ENCODE measurements around the gene POU3F3. TPM values are rescaled to one million over a fixed set of nuclear protein-coding genes. Genes with fewer than 3 reads are reported as not detected.
A peak's percentile ranks its signal among the peaks of the same experiment; 100 is the strongest.

The POU3F3 gene
- total RNA-seq, 1 donor from 2014 or later, result not detected

DNA sequence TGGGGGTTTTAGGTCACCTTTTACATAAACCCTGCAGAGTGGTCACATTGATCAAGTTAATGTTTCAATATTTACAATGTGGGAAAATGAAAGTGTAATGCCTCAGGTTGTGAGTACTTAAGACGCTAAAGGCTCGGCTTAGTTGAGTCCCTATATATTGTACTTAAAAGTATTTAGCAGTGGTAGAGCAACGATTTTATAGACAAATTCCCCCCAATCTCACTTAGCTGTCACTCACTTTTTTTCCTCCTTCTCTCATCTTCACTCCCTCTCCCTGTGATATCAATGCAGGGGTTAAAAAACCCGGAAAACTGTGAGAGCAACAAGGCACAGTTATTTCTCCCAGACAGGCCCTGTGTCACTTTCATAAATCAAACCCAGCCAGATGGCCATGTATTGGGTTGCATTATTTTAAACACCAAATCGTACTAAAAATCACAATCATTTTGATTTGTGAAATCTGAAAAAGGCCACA, 5.4 kb downstream of the POU3F3 start:
- TF ChIP-seq, protein P1, sequence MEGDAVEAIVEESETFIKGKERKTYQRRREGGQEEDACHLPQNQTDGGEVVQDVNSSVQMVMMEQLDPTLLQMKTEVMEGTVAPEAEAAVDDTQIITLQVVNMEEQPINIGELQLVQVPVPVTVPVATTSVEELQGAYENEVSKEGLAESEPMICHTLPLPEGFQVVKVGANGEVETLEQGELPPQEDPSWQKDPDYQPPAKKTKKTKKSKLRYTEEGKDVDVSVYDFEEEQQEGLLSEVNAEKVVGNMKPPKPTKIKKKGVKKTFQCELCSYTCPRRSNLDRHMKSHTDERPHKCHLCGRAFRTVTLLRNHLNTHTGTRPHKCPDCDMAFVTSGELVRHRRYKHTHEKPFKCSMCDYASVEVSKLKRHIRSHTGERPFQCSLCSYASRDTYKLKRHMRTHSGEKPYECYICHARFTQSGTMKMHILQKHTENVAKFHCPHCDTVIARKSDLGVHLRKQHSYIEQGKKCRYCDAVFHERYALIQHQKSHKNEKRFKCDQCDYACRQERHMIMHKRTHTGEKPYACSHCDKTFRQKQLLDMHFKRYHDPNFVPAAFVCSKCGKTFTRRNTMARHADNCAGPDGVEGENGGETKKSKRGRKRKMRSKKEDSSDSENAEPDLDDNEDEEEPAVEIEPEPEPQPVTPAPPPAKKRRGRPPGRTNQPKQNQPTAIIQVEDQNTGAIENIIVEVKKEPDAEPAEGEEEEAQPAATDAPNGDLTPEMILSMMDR (IDR thresholded peaks at IDR 0.05; ENCODE audit: unreplicated experiment), result no peak
- H3K27me3 Mint-ChIP-seq, result peaks cover 80% of the 10 kb centered on the region
- H3K27ac Mint-ChIP-seq, result no peak overlapping the region
- no peaks in the 10 kb centered on the region for H3K9me3 Mint-ChIP-seq (ENCODE audit: low read depth)
- no peak for DNase-seq (ENCODE audit: low spot score, unreplicated experiment)
- H3K4me3 Mint-ChIP-seq (ENCODE audit: low read depth), result no peak overlapping the region
- peaks cover 10% of the 10 kb centered on the region for H3K4me1 Mint-ChIP-seq (ENCODE audit: low read depth)
- no peaks in the 10 kb centered on the region for H3K36me3 Mint-ChIP-seq (ENCODE audit: insufficient read depth)

DNA sequence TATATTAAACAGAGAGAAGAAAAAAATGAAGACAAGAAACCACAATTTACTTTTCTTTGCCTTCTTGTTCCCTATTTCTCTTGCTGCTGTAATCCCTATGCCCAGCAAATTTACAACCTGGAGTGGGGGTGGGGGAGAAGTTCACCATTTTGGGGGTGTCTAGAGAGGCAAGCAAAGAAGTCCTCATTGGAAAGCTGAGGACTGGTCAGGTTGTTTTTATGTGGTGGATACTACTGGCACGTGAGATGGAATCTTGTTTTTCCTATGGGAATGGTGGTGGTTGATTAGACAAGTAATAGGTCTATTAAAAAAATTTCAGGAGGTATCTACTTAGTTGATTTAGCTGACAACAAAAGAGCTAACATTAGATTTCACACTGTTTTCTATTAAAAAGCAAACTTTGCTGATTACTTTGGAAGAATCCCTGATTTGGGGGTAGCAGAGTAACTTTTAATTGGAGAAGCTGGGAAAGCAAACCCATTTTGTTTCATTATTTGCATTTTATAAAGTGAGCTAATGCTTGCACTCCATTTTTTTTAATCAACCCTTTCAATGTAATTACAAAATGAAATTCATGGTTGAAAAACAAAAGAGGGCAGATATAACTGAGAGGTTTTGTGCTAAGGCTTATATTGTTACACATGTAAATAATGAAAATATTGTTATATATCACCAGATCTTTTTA, 6.0 kb downstream of the POU3F3 start:
- Mint-ChIP-seq H3K36me3 (ENCODE audit: insufficient read depth) (no peaks in the 10 kb centered on the region), H3K27me3 (peaks cover 80% of the 10 kb centered on the region), H3K27ac (no peak overlapping the region), H3K4me1 (ENCODE audit: low read depth) (peaks cover 7% of the 10 kb centered on the region), H3K4me3 (ENCODE audit: low read depth) (no peak overlapping the region), H3K9me3 (ENCODE audit: low read depth) (no peaks in the 10 kb centered on the region)
- TF ChIP-seq, protein P1 (IDR thresholded peaks at IDR 0.05; ENCODE audit: unreplicated experiment), result no peak
- no peak for DNase-seq (ENCODE audit: low spot score, unreplicated experiment)

DNA sequence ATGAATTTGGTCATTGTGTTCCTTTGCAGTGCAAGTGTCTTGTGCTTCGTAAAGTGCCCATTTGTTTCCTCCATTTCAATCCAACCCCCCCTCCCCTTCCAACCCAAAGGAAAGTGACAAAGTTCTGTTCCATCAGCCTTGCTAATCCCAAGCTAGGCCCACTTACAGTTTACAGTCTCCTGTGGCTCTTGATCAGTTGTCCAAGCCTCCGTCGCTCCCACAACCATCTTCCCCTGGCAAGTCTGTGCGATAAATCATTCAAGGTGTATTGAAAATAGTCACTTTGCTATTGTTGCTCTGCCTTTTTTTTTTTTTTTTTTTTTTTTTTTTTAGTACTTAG, 6.5 kb downstream of the POU3F3 start:
- no peak overlapping the region for H3K4me3 Mint-ChIP-seq (ENCODE audit: low read depth)
- H3K4me1 Mint-ChIP-seq (ENCODE audit: low read depth), result peaks cover 7% of the 10 kb centered on the region
- TF ChIP-seq, protein P1 (IDR thresholded peaks at IDR 0.05; ENCODE audit: unreplicated experiment), result no peak
- peaks cover 86% of the 10 kb centered on the region for H3K27me3 Mint-ChIP-seq
- no peak for DNase-seq (ENCODE audit: low spot score, unreplicated experiment)
- H3K27ac Mint-ChIP-seq, result no peak overlapping the region
- no peaks in the 10 kb centered on the region for H3K36me3 Mint-ChIP-seq (ENCODE audit: insufficient read depth)
- no peaks in the 10 kb centered on the region for H3K9me3 Mint-ChIP-seq (ENCODE audit: low read depth)

DNA sequence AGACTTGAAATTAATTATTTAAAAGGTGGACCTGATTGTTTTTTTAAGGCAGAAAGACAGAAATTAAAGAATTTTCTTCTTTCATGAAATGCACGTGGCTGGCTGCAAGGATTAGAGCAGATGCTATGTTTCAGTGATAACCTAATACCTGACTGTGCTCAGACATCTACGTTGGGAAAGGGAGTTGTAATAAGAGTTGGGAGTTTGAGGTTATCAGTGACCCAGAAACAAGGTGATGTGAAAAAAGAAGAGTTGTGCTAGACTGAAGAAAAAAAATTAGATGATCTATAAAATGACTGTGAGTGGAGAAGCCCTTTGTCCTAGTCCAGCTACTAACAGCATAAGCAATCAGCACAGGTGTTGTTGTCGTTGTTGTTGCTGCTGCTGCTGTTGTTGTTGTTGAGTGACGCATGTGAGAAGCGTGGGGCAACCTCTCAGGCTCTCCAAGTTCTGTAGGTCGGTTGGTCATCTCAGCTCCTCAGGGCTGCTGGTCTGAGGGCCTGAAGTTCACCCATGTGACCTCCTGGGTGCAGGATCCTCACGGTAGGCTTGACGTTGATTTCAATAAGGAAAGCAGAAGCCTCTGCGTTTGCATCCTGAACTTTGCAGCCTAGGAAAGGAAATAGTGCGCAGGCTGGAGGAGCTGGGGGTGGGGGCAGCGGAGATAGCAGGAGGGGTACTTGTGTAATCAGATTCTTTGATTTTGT, 7.6 kb downstream of the POU3F3 start:
- Mint-ChIP-seq H3K4me1 (ENCODE audit: low read depth) (peaks cover 6% of the 10 kb centered on the region), H3K27ac (no peak overlapping the region), H3K27me3 (peaks cover 94% of the 10 kb centered on the region), H3K4me3 (ENCODE audit: low read depth) (peak overlapping the region; percentile 72), H3K9me3 (ENCODE audit: low read depth) (no peaks in the 10 kb centered on the region), H3K36me3 (ENCODE audit: insufficient read depth) (no peaks in the 10 kb centered on the region)
- DNase-seq (ENCODE audit: low spot score, unreplicated experiment), result no peak
- TF ChIP-seq, protein P1 (IDR thresholded peaks at IDR 0.05; ENCODE audit: unreplicated experiment), result no peak

DNA sequence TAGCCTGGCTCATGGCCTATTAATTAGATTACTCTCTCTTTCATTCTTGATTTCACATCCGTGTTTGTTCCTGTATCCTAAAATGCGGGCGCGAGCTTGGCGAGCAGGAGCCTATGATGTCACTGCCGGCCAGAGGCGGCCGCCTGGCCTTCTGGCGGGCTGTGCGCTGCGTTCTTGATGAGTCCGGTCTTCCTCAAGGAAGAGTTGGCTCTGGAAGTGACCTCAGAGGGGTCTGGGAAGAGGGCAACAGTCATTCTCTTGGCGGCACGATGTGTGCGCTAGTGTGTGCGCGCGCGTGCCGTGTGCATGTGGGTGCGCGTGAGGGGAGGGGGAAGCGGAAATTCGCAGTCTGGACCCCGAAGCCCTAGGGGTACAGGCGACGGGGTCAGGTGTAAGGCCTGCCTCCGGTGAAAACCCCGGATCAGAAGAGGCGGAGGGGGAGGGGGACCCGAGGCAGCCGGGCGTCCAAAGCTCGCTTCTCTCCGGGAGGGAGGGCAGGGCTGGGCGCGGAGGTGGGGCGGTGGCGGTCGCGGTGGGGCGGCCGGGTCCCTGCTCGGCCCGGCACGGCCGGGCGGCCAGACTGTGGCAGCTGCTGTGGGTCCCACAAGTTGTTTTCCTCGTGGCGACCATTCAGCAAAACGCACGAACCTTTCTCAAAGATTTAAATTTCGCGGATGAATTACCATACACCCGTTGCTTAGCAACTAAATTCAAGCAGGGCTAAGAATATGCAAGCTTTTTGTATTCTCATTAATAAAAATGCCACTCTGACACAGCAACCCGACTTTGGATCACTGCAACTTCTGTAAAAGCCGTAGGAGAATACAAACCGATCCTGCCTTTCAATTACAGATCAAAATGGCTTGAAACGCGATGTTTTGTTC, 8.4 kb downstream of the POU3F3 start:
- H3K4me3 Mint-ChIP-seq (ENCODE audit: low read depth), result peak overlapping the region; percentile 72
- DNase-seq (ENCODE audit: low spot score, unreplicated experiment), result no peak
- peaks cover 8% of the 10 kb centered on the region for H3K4me1 Mint-ChIP-seq (ENCODE audit: low read depth)
- H3K9me3 Mint-ChIP-seq (ENCODE audit: low read depth), result no peaks in the 10 kb centered on the region
- TF ChIP-seq, protein P1 (IDR thresholded peaks at IDR 0.05; ENCODE audit: unreplicated experiment), result no peak
- peaks cover 93% of the 10 kb centered on the region for H3K27me3 Mint-ChIP-seq
- no peaks in the 10 kb centered on the region for H3K36me3 Mint-ChIP-seq (ENCODE audit: insufficient read depth)
- peak overlapping the region; percentile 75 for H3K27ac Mint-ChIP-seq
